Adrenal gland (tissue), 12 donors: ENCODE data around the gene PLEKHA5. TPM values are rescaled to one million over a fixed set of nuclear protein-coding genes. Genes with fewer than 3 reads are reported as not detected.
A peak's percentile ranks its signal among the peaks of the same experiment; 100 is the strongest.

Source experiments
- DNase-seq, 7 donors: peaks; one replicate each; pipeline ENCODE4 v3.0.0-alpha.2; 2019 to 2020
- H3K27ac ChIP-seq, 5 donors: fragments of 200-600 bp; sonication (generic) in 4 of 5; 1 replicate in 3 of 5; 2 replicates in 2 of 5; pipeline versions ENCODE4 v1.5.1 to v1.8.0; 2016 to 2020; ENCODE audit warnings: mild to moderate bottlenecking in 1 of 5
- H3K27me3 ChIP-seq: fragments of 200-600 bp; 2 replicates; pipeline ENCODE4 v1.8.0; 2021
- H3K36me3 ChIP-seq, 2 donors: fragments of 200-600 bp; replicated peaks in 1 of 2; 1 replicate in 1 of 2; 2 replicates in 1 of 2; pipeline versions ENCODE4 v1.5.1 to v1.8.0; 2018 to 2022
- H3K4me1 ChIP-seq, 2 donors: fragments of 200-600 bp; replicated peaks in 1 of 2; 1 replicate in 1 of 2; 2 replicates in 1 of 2; pipeline versions ENCODE4 v1.5.1 to v1.8.0; 2018 to 2021
- H3K4me3 ChIP-seq, 4 donors: fragments of 200-600 bp; sonication (generic) in 3 of 4; one replicate each; pipeline ENCODE4 v1.5.1; 2016 to 2018
- H3K9me3 ChIP-seq, 3 donors: fragments of 200-600 bp; sonication (generic) in 1 of 3; replicated peaks in 1 of 3; 1 replicate in 2 of 3; 2 replicates in 1 of 3; pipeline versions ENCODE4 v1.5.1 to v1.8.0; 2016 to 2021
- CTCF ChIP-seq, 6 experiments: fragments of 450-650 bp in 4 of 6; fragments of 200-600 bp in 2 of 6; sonication (generic) in 1 of 6; IDR thresholded peaks; 1 replicate in 5 of 6; 2 replicates in 1 of 6; pipeline versions ENCODE4 v1.5.1 to v1.8.0; 2016 to 2021; ENCODE audit warnings: antibody characterized with exemption in 6 of 6, mild to moderate bottlenecking in 2 of 6, moderate library complexity in 1 of 6
- POLR2A ChIP-seq, 2 donors: fragments of 450-650 bp; IDR thresholded peaks; one replicate each; pipeline ENCODE4 v1.6.1; 2017; ENCODE audit warnings: antibody characterized with exemption in 2 of 2, mild to moderate bottlenecking in 2 of 2, moderate library complexity in 1 of 2
- WGBS, 4 donors: extraction: QIAGEN DNeasy Blood & Tissue Kit in 2 of 4; methylation state at CpG; one replicate each; pipeline versions ENCODE4 v1.1.5 to v1.1.7; 2013 to 2017; 5-methylcytosine and 5-hydroxymethylcytosine counted together
- intact Hi-C, 2 donors: fragments of 100-400 bp; cut with DNase I; formaldehyde crosslinking; loops; one replicate each; pipeline versions ENCODE4 v1.14.1 to v1.15.0; 2022 to 2023
- polyA plus RNA-seq, 3 donors: library from polyadenylated mRNA; stranded (reverse); fragments of 200-250 nt in 2 of 3; fragments of 350-450 nt in 1 of 3; fragmentation: Illumina TruSeq in 1 of 3; extraction: RNeasy Lipid Tissue Mini Kit (QIAGEN cat#74804) in 1 of 3; gene quantifications; one replicate each; pipeline ENCODE4 v1.2.3, GENCODE V29; 2013 to 2014
- total RNA-seq, 9 donors: library from RNA; depleted of rRNA in 4 of 9; stranded (reverse); fragments of >200 nt in 4 of 9; fragments of 120-200 nt in 1 of 9; fragmentation: NEBNext Ultra II Directional in 1 of 9; extraction: Animal tissue kit (Norgen Biotek cat#: 25700) in 1 of 9; gene quantifications; one replicate each; pipeline versions ENCODE4 v1.1.0 to v1.2.4, GENCODE V29; 2013 to 2023
- donor health status: healthy with polysubstance abuse.
- donor health status: Bipolar disorder and iron deficiency.
- donor health status: DM: yes; HTN: yes; CAD: no.
- donor health status: DM: no; HTN: no; CAD: no.
- donor health status: DM: no; HTN: no; CAD: no.
- donor health status: DM: yes; HTN: yes; CAD: no.

PLEKHA5 gene
- total and polyA plus RNA-seq, 12 donors = 26.1 to 165 (median 95.7) TPM

- H3K4me1 ChIP-seq = peaks cover 12 to 24% of the 10 kb centered on the region in 2 donors
- no peaks in the 10 kb centered on the region for H3K36me3 ChIP-seq
- no peaks in the 10 kb centered on the region for H3K9me3 ChIP-seq
- H3K27me3 ChIP-seq = no peaks in the 10 kb centered on the region
- intact Hi-C loops = no loop called here
- WGBS, 4 donors = 75 to 82% (median 79%) methylated on average over 6 of the region's 6 CpGs
- no peak for DNase-seq
- no peak overlapping the region for H3K4me3 ChIP-seq
- no peak overlapping the region for H3K27ac ChIP-seq
- no peak for TF ChIP-seq CTCF (IDR thresholded peaks at IDR 0.05)
- no peak for TF ChIP-seq POLR2A (IDR thresholded peaks at IDR 0.05)
Measured at GRCh38 chr12:19307451-19307850, 177.9 kb downstream of the PLEKHA5 start.

GRCh38 chr12:19311165-19311564, 181.6 kb downstream of the PLEKHA5 start:
- Histone ChIP-seq H3K27ac (peak overlapping the region in 4 of 5 donors; percentile 41 to 54 (median 45)), H3K27me3 (no peaks in the 10 kb centered on the region), H3K4me1 (peaks cover 8 to 20% of the 10 kb centered on the region in 2 donors), H3K4me3 (no peak overlapping the region), H3K9me3 (no peaks in the 10 kb centered on the region), H3K36me3 (no peaks in the 10 kb centered on the region)
- TF ChIP-seq POLR2A (IDR thresholded peaks at IDR 0.05) (no peak), CTCF (IDR thresholded peaks at IDR 0.05) (no peak)
- peak; percentile 52 to 82 (median 73) for DNase-seq
- 47 to 57% (median 51%) methylated on average over 3 of the region's 3 CpGs for WGBS, 4 donors
- intact Hi-C loops = no loop called here

GRCh38 chr12:19312637-19313036, 183.1 kb downstream of the PLEKHA5 start:
- H3K27me3 ChIP-seq = no peaks in the 10 kb centered on the region
- WGBS, 4 donors = 79 to 96% (median 89%) methylated on average over 2 of the region's 2 CpGs
- DNase-seq = no peak
- TF ChIP-seq POLR2A (IDR thresholded peaks at IDR 0.05) = no peak
- no peak for TF ChIP-seq CTCF (IDR thresholded peaks at IDR 0.05)
- H3K9me3 ChIP-seq = no peaks in the 10 kb centered on the region
- peaks cover 8 to 33% of the 10 kb centered on the region in 2 donors for H3K4me1 ChIP-seq
- no peaks in the 10 kb centered on the region for H3K36me3 ChIP-seq
- intact Hi-C loops = no loop called here
- no peak overlapping the region for H3K27ac ChIP-seq
- H3K4me3 ChIP-seq = no peak overlapping the region

- H3K27me3 ChIP-seq = no peaks in the 10 kb centered on the region
- 52 to 58% (median 55%) methylated on average over 2 of the region's 2 CpGs for WGBS, 4 donors
- H3K4me1 ChIP-seq = peaks cover 4 to 26% of the 10 kb centered on the region in 2 donors
- intact Hi-C loops = no loop called here
- DNase-seq = peak in 1 of 7 donors; percentile 34
- no peaks in the 10 kb centered on the region for H3K36me3 ChIP-seq
- H3K27ac ChIP-seq = peak overlapping the region in 1 of 5 donors; percentile 22
- no peaks in the 10 kb centered on the region for H3K9me3 ChIP-seq
- TF ChIP-seq CTCF (IDR thresholded peaks at IDR 0.05) = no peak
- TF ChIP-seq POLR2A (IDR thresholded peaks at IDR 0.05) = no peak
- H3K4me3 ChIP-seq = no peak overlapping the region
Measured at GRCh38 chr12:19316425-19316824, 186.9 kb downstream of the PLEKHA5 start.
